Activated gamma-delta T cell treated with anti-CD3 and anti-CD28 coated beads, Interleukin-2, amount 50 U/mL, for 16 hours (primary cell): Measurements from ENCODE around the gene CORO7.

Source experiments
- DNase-seq: peaks from one replicate; pipeline ENCODE4 v3.0.0-alpha.2; 2020; ENCODE audit warnings: low read depth

Gene CORO7

GRCh38 chr16:4416200-4417032 is at the start of gene CORO7:
Gene CORO7, minus strand, starts transcription at chr16:4416596. Its CDS starts 78 bp downstream, at chr16:4416518.
- DNase-seq = peak; percentile 98

- DNase-seq = no peak
These were observed 47.2 kb upstream of the CORO7 start for GRCh38 chr16:4463522-4464163.

- DNase-seq = no peak
These were observed 45.1 kb upstream of the CORO7 start for GRCh38 chr16:4461250-4462085.

- no peak for DNase-seq
These were observed 44.5 kb upstream of the CORO7 start for GRCh38 chr16:4460936-4461249.

GRCh38 chr16:4455951-4456350 is 39.6 kb upstream of the CORO7 start:
- no peak for DNase-seq

GRCh38 chr16:4455081-4455480 is 38.7 kb upstream of the CORO7 start:
- no peak for DNase-seq

GRCh38 chr16:4454623-4455022 is 38.2 kb upstream of the CORO7 start:
- DNase-seq = no peak

GRCh38 chr16:4452674-4453073 is 36.3 kb upstream of the CORO7 start:
- no peak for DNase-seq

- DNase-seq = no peak
These were observed 34.6 kb upstream of the CORO7 start for GRCh38 chr16:4450931-4451519.

- DNase-seq = no peak
These were observed 34.0 kb upstream of the CORO7 start for GRCh38 chr16:4450430-4450829.

- no peak for DNase-seq
These were observed 27.6 kb upstream of the CORO7 start for GRCh38 chr16:4443986-4444385.

GRCh38 chr16:4443271-4443670 is 26.9 kb upstream of the CORO7 start:
- DNase-seq = no peak

GRCh38 chr16:4442371-4442770 is 26.0 kb upstream of the CORO7 start:
- DNase-seq = no peak

GRCh38 chr16:4437366-4437765 is 21.0 kb upstream of the CORO7 start:
- DNase-seq = no peak

- DNase-seq = no peak
These were observed 19.1 kb upstream of the CORO7 start for GRCh38 chr16:4435337-4436067.

GRCh38 chr16:4433914-4434787 is 17.8 kb upstream of the CORO7 start:
- no peak for DNase-seq

GRCh38 chr16:4433228-4433627 is 16.8 kb upstream of the CORO7 start:
- no peak for DNase-seq

- DNase-seq = no peak
These were observed 14.6 kb upstream of the CORO7 start for GRCh38 chr16:4431023-4431422.

- DNase-seq = no peak
These were observed 12.1 kb upstream of the CORO7 start for GRCh38 chr16:4428500-4428899.

- no peak for DNase-seq
These were observed 10.5 kb upstream of the CORO7 start for GRCh38 chr16:4426722-4427372.
